DMS114 treated with DMSO at 0.1 percent for 48 hours (cell line): ENCODE results near the gene CERCAM.
A peak's percentile ranks its signal among the peaks of the same experiment; 100 is the strongest.
"Not testable (repeated sequence)": the region's sequence is repeated elsewhere in the genome, so short reads cannot be mapped to it uniquely, and the experiment has no call there.

Source experiments
- DNase-seq: peaks from one replicate; lab custom pipeline; 2025; ENCODE audit not compliant: unreplicated experiment; lab: John Stamatoyannopoulos, UW

CERCAM gene

DNA sequence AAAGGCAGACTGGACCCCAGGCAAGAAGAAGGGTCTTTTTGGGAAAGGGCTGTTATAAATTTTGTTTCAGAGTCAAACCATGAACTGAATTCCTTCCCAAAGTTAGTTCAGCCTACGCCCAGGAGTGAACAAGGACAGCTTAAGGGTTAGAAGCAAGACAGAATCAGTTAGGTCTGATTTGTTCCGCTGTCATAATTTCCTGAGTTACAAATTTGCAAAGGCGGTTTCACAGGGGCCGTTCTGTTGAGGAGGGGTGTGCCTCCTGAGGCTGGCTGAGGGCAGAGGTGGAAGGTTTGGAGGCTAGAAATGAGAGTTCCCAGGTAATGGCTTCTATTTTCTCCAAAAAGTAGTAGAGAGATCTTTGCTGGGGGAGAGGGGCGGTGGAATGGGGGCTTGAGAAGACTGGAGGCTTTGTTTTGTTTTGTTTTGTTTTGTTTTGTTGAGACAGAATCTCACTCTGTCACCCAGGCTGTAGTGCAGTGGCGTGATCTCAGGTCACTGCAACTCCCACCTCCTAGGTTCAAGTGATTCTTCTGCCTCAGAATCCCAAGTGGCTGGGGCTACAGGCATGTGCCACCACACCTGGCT, 4.1 kb upstream of the CERCAM start:
- no peak for DNase-seq

DNA sequence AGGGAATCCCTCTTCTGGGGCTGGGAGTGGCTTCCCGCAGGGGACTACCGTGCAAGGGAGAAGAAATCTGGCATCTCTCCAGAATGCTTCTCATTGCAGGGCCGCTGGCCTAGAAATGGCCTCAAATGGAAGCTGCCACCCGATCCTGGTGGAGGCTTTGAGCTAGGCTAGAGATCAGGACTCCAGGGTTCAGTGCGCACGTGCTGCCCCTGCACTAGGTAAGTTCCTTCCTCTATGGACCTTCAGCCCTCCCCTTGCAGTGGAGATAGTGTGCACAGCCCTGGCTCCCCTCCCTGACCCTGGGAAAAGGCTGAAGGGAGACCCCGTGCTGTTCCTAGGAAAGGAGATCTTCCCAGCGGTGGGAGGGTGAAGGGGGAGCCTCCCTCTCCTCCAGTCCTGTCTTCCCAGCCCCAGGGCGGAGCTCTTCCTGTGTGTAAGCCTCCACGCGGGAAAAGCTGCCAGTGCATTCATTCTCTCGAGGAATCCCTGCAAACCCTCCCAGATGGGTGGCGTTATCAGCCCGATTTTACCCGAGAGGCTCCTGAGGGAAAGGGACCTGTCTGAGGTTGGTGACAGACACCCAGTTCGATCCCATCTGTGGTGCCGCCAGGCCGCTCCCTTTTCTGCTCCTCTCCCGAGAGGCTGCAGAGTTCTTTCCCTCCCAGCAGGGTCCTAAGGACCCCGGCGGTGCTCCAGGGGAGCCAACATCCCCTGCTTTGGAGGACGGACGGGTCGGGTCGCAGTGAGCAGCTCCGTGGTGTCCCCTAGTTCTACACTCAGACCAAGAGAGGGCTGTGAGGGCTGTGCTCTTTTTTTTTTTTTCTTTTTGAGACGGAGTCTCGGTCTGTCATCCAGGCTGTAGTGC, 1.4 kb upstream of the CERCAM start:
- no peak for DNase-seq

DNA sequence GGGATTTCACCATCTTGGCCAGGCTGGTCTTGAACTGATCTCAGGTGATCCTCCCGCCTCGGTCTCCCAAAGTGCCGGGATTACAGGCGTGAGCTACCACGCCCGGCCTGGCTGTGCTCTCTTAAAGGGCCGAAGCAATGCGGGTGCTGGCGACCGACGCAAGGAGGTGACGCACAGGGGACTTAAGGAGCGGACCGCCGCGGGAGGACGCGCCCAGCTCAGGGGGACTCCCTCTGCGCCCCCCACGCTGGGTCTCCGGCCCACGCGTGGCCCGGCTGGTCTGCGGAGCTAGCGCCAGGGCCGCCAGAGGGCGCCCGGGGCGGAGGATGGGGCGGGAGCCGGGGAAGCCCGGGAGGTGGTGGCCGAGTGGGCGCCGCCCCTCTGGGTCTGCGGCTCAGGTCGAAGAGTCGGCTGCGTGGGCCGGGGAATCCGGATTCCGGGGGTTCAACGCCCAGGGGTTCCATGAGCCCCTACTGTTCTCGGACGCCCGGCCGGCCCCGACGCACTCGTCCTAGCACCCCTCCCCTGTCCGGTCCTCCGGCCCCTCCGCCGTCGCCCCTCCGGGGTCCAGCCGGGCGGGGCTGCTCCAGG, 502 bp upstream of the CERCAM start:
- DNase-seq, result peak; percentile 36

DNA sequence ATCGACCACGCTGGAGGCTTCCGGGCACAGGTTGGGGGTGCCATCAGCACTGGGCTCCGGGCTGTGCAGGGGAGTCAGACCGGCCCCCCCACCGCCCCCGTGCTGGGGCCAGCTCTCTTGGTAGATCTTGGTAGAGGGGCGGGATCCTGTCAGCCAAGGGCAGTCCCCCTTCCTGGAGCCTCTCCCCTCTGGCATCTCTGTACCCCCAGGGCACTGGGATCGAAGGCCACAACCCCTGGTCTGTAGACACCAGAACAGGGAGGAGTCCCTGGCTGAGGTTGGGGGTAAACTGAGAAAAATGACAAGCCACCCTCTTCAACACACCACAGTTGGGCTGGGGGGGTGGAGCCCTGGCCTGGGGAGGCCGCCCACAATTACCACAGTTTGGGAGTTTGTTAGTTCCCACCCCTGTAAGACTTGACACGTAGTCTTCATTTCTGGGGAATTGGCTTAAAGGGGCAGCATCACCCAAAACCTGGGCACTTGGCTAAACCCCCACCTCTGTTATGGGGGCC, 882 bp downstream of the CERCAM start:
- no peak for DNase-seq

DNA sequence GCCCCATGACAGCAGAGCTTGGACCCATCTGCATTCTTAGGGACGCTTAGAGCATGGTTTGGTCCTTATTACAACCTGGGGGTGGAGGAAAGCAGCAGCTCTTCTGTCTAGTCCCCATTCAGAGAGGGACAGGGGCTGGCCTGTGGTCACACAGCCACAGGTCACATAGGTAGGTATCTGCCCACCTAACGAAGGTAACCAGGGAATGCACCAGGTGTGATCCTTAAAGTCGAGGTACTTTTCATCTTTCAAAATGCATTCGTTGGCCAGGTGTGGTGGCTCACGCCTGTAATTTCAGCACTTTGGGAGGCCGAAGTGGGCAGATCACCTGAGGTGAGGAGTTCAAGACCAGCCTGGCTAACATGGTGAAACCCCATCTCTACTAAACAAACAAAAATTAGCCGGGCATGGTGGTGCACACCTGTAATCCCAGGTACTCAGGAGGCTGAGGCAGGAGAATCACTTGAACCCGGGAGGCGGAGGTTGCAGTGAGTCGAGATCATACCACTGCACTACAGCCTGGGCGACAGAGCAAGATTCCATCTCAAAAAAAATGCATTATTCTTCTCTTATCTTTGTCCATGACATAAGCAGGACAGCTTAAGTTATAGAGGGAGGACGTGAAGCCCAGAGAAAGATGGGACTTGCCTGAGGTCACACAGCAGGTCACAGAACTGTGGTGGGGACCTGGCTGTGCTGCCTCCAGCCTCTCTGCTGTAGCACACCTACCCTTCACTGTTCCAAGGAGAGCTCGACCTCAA, 1.5 kb downstream of the CERCAM start:
- not testable (repeated sequence) for DNase-seq

DNA sequence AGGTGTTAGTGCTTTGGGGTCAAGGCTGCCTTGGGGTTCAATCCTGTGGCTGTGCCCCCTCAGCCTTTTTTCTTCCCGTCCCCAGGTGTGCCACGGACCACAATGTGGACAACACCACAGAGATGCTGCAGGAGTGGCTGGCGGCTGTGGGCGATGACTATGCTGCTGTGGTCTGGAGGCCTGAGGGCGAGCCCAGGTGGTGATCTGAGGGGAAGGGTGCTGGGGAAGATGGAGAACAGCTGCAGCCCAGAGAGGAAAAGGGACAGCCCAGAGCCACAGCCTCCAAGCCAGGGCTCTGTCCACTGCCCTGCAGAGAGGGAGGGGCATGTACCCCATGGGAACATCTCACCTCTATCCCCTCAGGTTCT, 2.1 kb downstream of the CERCAM start:
- DNase-seq, result no peak

DNA sequence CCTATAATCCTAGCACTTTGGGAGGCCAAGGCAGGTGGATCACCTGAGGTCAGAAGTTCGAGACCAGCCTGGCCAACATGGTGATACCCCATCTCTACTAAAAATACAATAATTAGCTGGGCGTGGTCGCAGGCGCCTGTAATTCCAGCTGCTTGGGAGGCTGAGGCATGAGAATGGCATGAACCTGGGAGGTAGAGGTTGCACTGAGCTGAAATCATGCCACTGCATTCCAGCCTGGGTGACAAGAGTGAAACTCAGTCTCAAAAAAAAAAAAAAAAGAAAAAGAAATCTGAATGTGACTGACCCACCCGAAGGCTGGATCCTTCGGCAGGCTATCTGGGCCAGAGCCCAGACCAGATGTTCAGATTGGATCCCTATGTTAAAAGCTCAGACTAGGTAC, 2.7 kb downstream of the CERCAM start:
- DNase-seq, result not testable (repeated sequence)

DNA sequence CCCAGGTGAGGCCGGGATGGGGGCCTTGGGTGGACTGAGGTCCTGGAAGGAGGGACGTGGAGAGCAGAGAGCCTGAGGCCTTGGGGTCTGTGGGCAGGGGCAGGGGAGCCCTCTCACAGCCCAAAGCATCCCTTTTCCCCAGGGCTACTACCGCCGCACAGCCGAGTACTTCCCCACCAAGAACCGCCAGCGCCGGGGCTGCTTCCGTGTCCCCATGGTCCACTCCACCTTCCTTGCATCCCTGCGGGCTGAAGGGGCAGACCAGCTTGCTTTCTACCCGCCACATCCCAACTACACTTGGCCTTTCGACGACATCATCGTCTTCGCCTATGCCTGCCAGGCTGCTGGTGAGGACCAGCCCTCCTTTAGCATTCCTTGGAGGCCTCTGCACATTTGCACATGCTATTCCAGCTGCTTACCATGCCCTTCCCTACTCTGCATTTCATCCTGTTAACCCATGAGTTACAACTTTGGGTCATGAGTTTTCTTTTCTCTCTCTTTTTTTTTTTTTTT, 3.7 kb downstream of the CERCAM start:
- no peak for DNase-seq

DNA sequence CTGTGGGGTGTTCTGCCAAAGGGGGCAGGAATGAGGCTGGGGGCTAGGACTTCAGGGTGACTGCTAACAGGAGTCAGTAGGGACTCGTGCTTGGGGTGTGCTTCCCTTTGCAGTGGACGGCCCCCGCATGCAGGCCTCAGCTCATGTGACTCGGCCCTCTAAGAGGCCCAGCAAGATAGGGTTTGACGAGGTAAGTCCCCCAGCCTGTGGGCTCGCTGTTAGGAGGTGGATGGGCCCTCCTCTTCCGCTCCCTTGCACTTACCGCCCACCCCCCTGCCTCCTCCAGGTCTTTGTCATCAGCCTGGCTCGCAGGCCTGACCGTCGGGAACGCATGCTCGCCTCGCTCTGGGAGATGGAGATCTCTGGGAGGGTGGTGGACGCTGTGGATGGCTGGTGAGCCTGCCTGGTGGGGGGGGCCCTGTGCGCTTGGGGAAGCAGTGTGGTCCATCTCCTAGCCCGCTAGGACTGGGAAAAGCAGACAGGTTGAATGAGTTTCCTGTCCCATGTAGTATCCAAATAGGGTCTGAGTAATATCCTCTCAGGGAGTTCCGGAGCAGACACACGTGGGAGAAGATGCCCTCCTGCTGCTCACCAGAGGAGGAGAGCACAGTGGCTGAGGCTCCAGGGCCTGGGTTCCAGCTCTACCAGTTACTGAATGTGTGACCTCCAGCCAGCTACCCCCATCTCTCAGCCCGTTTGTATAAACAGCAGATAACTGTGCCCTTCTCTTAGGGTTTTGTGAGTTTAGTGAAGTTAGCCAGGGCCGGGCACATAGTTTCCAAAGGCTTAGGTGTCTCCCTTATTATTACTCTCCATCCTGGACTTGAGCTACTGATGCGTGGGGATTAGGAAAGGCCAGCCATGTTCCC, 8.2 kb downstream of the CERCAM start:
- no peak for DNase-seq

DNA sequence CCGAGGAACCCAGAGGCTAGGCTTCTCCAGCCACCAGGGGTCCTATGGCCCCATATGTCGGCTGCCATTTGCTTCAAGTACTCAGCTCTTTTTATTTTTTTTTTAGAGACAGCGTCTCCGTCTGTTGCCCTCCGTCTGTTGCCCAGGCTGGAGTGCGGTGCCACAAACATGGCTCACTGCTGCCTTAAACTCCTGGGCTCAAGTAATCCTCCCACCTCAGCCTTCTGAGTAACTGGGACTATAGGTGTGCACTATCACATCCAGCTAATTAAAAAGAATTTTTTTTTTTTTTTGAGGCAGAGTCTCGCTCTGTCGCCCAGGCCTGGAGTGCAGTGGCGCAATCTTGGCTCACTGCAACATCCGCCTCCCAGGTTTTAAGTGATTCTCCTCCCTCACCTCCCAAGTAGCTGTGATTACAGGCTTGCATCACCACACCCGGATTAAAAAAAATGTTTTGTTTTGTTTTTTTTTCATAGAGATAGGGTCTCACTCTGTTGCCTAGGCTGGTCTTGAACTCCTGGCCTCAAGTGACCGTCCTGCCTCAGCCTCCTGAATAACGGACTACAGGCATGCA, 8.9 kb downstream of the CERCAM start:
- no peak for DNase-seq

DNA sequence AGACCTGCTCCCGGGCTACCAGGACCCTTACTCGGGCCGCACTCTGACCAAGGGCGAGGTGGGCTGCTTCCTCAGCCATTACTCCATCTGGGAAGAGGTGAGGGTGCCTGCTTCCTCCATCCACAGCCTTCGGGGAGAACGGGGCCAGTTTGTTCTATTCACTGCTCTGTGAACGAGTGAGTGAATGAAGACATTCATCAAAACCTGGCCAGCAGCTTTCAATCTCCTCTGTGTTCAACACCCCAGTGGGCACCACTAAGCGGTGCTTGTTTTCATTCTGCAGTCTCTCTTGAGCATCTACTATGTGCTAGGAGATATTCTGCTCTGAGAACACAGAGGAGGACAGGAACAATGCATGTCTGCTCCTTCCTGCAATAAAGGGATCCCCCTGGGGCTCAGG, 10.6 kb downstream of the CERCAM start:
- DNase-seq, result no peak

DNA sequence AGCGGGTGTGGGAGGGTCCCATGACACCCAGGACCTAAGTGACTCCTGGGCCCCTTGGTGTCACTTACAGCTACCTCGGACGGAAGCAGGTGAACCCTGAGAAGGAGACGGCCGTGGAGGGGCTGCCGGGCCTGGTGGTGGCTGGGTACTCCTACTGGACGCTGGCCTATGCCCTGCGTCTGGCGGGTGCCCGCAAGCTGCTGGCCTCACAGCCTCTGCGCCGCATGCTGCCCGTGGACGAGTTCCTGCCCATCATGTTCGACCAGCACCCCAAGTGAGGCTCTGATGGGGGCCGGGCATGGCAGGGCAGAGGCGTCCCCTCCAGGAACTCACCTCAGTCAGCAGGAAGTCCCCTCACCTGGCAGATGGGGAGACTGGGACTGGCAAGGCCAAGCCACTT, 13.7 kb downstream of the CERCAM start:
- DNase-seq, result no peak

DNA sequence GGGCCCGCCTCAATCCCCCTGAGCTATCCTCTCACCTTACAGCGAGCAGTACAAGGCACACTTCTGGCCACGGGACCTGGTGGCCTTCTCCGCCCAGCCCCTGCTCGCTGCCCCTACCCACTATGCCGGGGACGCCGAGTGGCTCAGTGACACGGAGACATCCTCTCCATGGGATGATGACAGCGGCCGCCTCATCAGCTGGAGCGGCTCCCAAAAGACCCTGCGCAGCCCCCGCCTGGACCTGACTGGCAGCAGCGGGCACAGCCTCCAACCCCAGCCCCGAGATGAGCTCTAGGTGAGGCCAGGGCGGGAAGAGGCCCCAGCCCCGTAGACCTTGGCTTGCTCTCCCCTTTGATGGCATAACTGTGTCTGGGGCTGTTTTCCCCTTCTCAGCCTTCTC, 15.0 kb downstream of the CERCAM start:
- no peak for DNase-seq

DNA sequence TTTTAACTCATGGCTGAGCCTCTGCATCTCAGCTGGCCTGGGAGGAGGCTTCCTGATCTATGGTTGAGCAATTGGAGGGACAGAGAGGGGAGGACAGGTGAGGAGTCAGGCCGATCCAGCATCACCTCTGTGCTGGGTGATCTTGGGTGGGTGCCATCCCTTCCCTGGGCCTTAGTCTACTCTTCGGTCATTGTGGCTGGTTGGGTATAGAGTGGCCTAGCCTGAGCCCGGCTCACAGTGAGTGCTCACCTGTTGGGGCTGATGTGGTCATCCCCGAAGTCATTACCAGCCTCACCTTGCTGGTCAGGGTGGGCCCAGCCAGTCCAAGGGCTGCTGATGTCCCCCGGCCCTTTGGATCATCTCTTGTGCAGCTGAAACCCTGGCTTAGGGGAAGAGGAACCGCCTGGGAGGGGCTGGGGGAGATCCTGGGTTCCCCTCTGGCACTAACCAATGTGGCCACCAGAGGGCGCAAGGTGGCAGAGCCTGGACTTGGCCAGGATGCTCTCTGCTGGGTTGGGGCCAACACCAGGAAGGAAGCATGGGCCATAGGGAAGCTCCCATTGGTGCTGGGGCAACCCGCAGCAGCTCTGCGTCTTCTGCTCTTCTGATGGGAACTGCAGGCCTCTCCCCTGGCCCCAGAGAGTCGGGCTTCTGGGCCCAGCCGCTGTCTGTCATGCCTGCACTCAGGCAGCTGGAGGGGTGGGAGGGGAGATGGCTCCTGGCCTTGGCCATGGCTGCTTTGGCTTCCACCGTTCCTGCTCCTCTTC, 17.9 kb downstream of the CERCAM start:
- peak; percentile 23 for DNase-seq

DNA sequence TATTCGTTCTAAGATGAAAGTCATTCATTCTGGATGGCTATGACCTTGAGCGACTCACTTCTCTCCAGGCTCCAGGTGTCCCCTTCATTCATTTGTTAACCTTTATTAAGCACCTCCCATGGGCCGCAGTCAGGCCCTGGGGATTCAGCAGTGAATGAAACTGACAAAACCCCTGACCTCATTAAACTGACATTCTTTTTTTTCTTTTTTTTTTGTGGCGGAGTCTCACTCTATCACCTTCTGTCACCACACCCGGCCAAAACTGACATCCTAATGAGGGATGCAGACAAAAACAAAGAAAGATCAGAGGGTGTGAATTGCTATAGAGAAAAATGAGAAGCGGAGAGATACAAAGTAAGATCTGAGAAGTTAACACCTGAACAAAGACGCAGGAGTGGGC, 18.6 kb downstream of the CERCAM start:
- no peak for DNase-seq

DNA sequence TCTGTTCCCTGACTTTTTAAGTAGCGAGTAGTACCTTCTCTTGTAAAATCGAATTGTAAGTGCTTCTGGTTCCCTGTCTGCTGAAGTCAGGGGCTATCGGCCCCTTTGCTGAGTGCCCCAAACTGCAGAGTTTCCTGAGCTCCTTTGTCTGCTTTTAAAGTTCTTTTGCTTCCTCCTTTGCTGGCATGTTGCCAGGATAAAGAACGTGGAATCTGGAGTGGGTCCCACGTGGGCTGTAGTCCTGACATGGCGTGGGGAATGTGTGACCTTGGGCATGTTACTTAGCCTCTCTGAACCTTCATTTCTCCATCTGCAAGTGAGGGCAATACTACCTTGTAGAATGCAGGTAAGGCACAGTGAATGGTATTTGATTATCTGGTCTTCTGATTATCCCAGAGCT, 21.5 kb downstream of the CERCAM start:
- DNase-seq, result no peak

DNA sequence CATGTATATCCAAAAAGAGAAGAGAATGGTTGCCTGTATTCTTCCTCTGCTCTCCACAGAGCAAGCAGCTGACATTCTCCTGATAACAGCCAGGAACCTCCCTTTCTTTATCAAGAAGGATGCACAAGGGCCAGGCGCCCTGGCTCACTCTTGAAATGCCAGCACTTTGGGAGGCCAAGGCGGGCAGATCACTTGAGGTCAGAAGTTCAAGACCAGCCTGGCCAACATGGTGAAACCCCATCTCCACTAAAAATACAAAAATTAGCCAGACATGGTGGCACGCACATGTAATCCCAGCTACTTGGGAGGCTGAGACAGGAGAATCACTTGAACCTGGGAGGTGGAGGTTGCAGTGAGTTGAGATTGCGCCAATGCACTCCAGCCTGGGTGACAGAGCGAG, 25.8 kb downstream of the CERCAM start:
- DNase-seq, result not testable (repeated sequence)

DNA sequence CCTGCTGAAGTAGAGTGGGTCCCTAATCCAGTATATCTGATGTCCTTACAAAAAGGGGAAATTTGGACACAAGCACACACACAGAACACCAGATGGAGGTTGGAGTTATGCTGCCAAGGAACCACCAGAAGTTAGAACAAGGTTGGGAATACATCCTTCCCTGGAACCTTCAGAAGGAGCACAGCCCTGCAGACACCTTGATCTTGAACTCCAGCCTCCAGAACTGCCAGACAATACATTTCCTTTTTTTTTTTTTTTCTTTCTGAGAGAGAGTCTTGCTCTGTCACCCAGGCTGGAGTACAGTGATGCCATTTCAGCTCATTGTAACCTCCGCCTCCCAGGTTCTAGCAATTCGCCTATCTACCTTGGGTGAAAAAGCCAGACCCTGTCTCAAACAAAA, 28.1 kb downstream of the CERCAM start:
- no peak for DNase-seq

DNA sequence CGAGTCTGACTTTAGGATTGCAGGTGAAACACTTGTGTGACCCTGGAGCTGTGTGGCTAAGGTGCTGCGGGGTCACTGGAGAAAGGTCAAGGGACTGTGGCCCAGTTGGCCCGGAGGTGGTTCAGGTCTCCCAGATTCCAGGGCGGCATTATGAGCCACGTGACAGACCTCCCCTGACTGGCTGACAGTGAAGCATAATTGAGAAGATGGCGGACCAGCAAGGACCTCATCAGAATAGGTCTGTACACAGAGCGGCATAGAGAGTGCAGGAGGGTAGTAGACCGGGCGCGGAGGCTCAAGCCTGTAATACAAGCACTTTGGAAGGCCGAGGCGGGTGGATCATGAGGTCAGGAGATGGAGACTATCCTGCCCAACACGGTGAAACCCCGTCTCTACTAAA, 34.3 kb downstream of the CERCAM start:
- no peak for DNase-seq
